SK-N-SH treated with all-trans-retinoic acid at 6 μM for 48 hours (cell line): ENCODE measurements around the gene LAMB3.

Experiments
- ARNTL ChIP-seq: fragments of 450-650 bp; formaldehyde crosslinking; IDR thresholded peaks from 2 replicates; pipeline ENCODE4 v1.5.0; 2020; ENCODE audit warnings: low read depth, mild to moderate bottlenecking, moderate library complexity, borderline replicate concordance
- BACH2 ChIP-seq: fragments of 250-450 bp; sonication (Bioruptor Pico); IDR thresholded peaks from 2 replicates; pipeline ENCODE4 v1.9.0; 2021; ENCODE audit warnings: mild to moderate bottlenecking, borderline replicate concordance
- CSDC2 ChIP-seq: fragments of 250-450 bp; sonication (Bioruptor Pico); IDR thresholded peaks from 2 replicates; pipeline ENCODE4 v1.5.0; 2020; ENCODE audit warnings: mild to moderate bottlenecking, moderate library complexity
- ESRRG ChIP-seq: fragments of 250-450 bp; sonication (Bioruptor Pico); IDR thresholded peaks from 2 replicates; pipeline ENCODE4 v1.6.1; 2021; ENCODE audit warnings: mild to moderate bottlenecking
- ISL1 ChIP-seq: fragments of 250-450 bp; sonication (Bioruptor Pico); IDR thresholded peaks from 2 replicates; pipeline ENCODE4 v2.1.2; 2022; ENCODE audit warnings: mild to moderate bottlenecking, moderate library complexity
- POU6F1 ChIP-seq: fragments of 250-450 bp; sonication (Bioruptor Pico); IDR thresholded peaks from 2 replicates; pipeline ENCODE4 v1.8.0; 2021; ENCODE audit warnings: low read depth, mild to moderate bottlenecking, moderate library complexity, borderline replicate concordance
- PPARA ChIP-seq: fragments of 250-450 bp; sonication (Bioruptor Pico); IDR thresholded peaks from 2 replicates; pipeline ENCODE4 v1.5.0; 2020; ENCODE audit warnings: mild to moderate bottlenecking, borderline replicate concordance
- RARB ChIP-seq: fragments of 250-450 bp; sonication (Bioruptor Pico); IDR thresholded peaks from 2 replicates; pipeline ENCODE4 v1.8.0; 2021; ENCODE audit warnings: mild to moderate bottlenecking, moderate library complexity
- TOX ChIP-seq: fragments of 250-450 bp; sonication (Bioruptor Pico); IDR thresholded peaks from 2 replicates; pipeline ENCODE4 v1.8.0; 2021; ENCODE audit warnings: mild to moderate bottlenecking, moderate library complexity, borderline replicate concordance
- TSHZ2 ChIP-seq: fragments of 250-450 bp; sonication (Bioruptor Pico); IDR thresholded peaks from 2 replicates; pipeline ENCODE4 v1.5.0; 2020; ENCODE audit warnings: mild to moderate bottlenecking, moderate library complexity
- ZC3H10 ChIP-seq: fragments of 250-450 bp; sonication (Bioruptor Pico); IDR thresholded peaks from 2 replicates; pipeline ENCODE4 v1.5.1; 2021; ENCODE audit warnings: mild to moderate bottlenecking, moderate library complexity
- ZFP3 ChIP-seq: fragments of 250-450 bp; sonication (Bioruptor Pico); IDR thresholded peaks from 2 replicates; pipeline ENCODE4 v1.5.0; 2020; ENCODE audit warnings: mild to moderate bottlenecking, moderate library complexity
- ZNF70 ChIP-seq: fragments of 450-650 bp; formaldehyde crosslinking; IDR thresholded peaks from 2 replicates; pipeline ENCODE4 v1.5.0; 2020; ENCODE audit warnings: mild to moderate bottlenecking, moderate library complexity
- TF ChIP-seq, protein P1 (sequence below): fragments of 250-450 bp; sonication (Bioruptor Pico); IDR thresholded peaks from 2 replicates; pipeline ENCODE4 v1.5.1; 2020; ENCODE audit warnings: low read depth, mild to moderate bottlenecking, moderate library complexity

DNA sequence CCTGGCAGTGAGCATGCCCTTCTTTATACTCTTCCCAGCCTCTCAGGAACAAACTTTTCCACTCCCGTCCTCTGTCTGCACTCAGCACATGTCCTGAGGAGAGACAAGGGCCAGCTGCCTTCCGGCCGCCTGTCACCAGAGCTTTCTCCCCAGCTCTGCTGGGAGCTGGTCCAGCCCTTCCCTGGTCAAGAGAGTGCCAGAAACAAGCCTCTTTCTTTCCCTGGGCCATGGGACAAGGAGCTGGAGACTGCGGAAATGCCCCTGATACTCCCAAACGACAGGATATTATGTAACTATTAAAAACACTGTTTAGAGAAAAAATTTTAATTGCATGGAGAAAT lies 10.4 kb downstream of the LAMB3 start:
- TF ChIP-seq RARB (no peak), ZFP3 (CRISPR knock-in tag) (no peak), ZNF70 (no peak), ESRRG (CRISPR knock-in tag) (no peak), ZC3H10 (no peak), ISL1 (no peak), ARNTL (no peak), BACH2 (no peak), TSHZ2 (CRISPR knock-in tag) (no peak), CSDC2 (no peak), TOX (CRISPR knock-in tag) (0 out of 2 replicates have a peak, but pooled peaks have one; percentile 36), PPARA (CRISPR knock-in tag) (no peak), POU6F1 (no peak)
- TF ChIP-seq, protein P1, sequence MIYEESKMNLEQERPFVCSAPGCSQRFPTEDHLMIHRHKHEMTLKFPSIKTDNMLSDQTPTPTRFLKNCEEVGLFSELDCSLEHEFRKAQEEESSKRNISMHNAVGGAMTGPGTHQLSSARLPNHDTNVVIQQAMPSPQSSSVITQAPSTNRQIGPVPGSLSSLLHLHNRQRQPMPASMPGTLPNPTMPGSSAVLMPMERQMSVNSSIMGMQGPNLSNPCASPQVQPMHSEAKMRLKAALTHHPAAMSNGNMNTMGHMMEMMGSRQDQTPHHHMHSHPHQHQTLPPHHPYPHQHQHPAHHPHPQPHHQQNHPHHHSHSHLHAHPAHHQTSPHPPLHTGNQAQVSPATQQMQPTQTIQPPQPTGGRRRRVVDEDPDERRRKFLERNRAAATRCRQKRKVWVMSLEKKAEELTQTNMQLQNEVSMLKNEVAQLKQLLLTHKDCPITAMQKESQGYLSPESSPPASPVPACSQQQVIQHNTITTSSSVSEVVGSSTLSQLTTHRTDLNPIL (CRISPR knock-in tag), result no peak
